GM12878 (cell line): ENCODE results near the gene TRPM3. TPM values are rescaled to one million over a fixed set of nuclear protein-coding genes. Genes with fewer than 3 reads are reported as not detected.

Source experiments
- ATAC-seq: fragments of 200-7000 bp; cut with Tn5 transposase; 3 replicates; pipeline ENCODE4 v1.9.1; 2020; ENCODE audit warnings: mild to moderate bottlenecking, moderate library complexity
- BruUV-seq: library from RNA; stranded (reverse); fragments of 400-500 nt; replicated peaks from 2 replicates; lab custom pipeline; 2021; lab: Mats Ljungman, UMichigan
- CTCF ChIA-PET: fragments of 300-600 bp; sonication (Branson Sonifier 250); formaldehyde crosslinking; extraction: SDS; loops from one replicate; lab custom pipeline; 2021; ENCODE audit warnings: inconsistent platforms; lab: Yijun Ruan, JAX
- POLR2A ChIA-PET: fragments of 350-600 bp; formaldehyde crosslinking; extraction: SDS; loops from one replicate; lab custom pipeline; 2021; ENCODE audit warnings: inconsistent platforms; lab: Charles Lee
- RAD21 ChIA-PET: fragments of 300-600 bp; sonication (Branson Sonifier 250); formaldehyde crosslinking; loops from one replicate; lab custom pipeline; 2023; ENCODE audit warnings: antibody characterized with exemption; ENCODE audit not compliant: unreplicated experiment; lab: Charles Lee
- SMC1A ChIA-PET: fragments of 300-600 bp; sonication (Branson Sonifier 250); formaldehyde crosslinking; loops from one replicate; lab custom pipeline; 2023; ENCODE audit not compliant: unreplicated experiment, uncharacterized antibody; lab: Charles Lee
- DNase-seq: peaks from one replicate; pipeline ENCODE4 v3.0.0-alpha.2; 2011; ENCODE audit warnings: low read depth, low spot score
- FAIRE-seq: peaks from 3 replicates; lab custom pipeline; 2011; peaks lifted over from hg19 to GRCh38; lab: Jason Lieb, UNC
- H2AFZ ChIP-seq: 2 replicates; pipeline ENCODE4 v1.6.0; 2011; ENCODE audit warnings: low read depth, low read length, control low read depth; ENCODE audit not compliant: control insufficient read depth
- H3K27ac ChIP-seq: 2 replicates; pipeline ENCODE4 v1.5.1; 2011; ENCODE audit warnings: control low read depth; ENCODE audit not compliant: control insufficient read depth, insufficient read depth
- H3K27me3 ChIP-seq, 2 experiments: replicated peaks in 1 of 2; 2 replicates each; pipeline versions ENCODE4 v1.6.0 to v1.6.1; 2011; ENCODE audit warnings: low read length in 1 of 2; ENCODE audit not compliant: control insufficient read depth in 2 of 2, insufficient read depth in 2 of 2
- H3K36me3 ChIP-seq, 2 experiments: 2 replicates each; pipeline ENCODE4 v1.5.1; 2011; ENCODE audit warnings: low read length in 1 of 2; ENCODE audit not compliant: control insufficient read depth in 2 of 2, insufficient read depth in 2 of 2
- H3K4me1 ChIP-seq: 2 replicates; pipeline ENCODE4 v1.6.1; 2011; ENCODE audit warnings: mild to moderate bottlenecking, low read length, moderate library complexity, mixed read lengths; ENCODE audit not compliant: control insufficient read depth, insufficient read depth
- H3K4me2 ChIP-seq: 2 replicates; pipeline ENCODE4 v1.6.0; 2011; ENCODE audit warnings: control low read depth; ENCODE audit not compliant: control insufficient read depth, insufficient read depth
- H3K4me3 ChIP-seq: fragments of 200-600 bp; sonication (generic); 2 replicates; pipeline ENCODE4 v1.5.1; 2016
- H3K79me2 ChIP-seq: 2 replicates; pipeline ENCODE4 v1.6.0; 2011; ENCODE audit warnings: low read length; ENCODE audit not compliant: control insufficient read depth, insufficient read depth
- H3K9ac ChIP-seq: 2 replicates; pipeline ENCODE4 v1.8.0; 2011; ENCODE audit warnings: low read length, control low read depth, mixed read lengths; ENCODE audit not compliant: control insufficient read depth, insufficient read depth
- H3K9me3 ChIP-seq: replicated peaks from 3 replicates; pipeline ENCODE4 v1.5.1; 2011; ENCODE audit warnings: mild to moderate bottlenecking, low read length; ENCODE audit not compliant: control insufficient read depth, insufficient read depth
- H4K20me1 ChIP-seq: 2 replicates; pipeline ENCODE4 v1.6.0; 2011; ENCODE audit not compliant: control insufficient read depth, insufficient read depth
- BCL11A ChIP-seq: IDR thresholded peaks from 2 replicates; pipeline ENCODE4 v1.6.1; 2011; ENCODE audit warnings: low read depth, low read length
- CHD4 ChIP-seq: fragments of 200-600 bp; sonication (generic); IDR thresholded peaks from 2 replicates; pipeline ENCODE4 v1.6.1; 2016; ENCODE audit warnings: mild to moderate bottlenecking
- EZH2 ChIP-seq: IDR thresholded peaks from 2 replicates; pipeline ENCODE4 v1.6.1; 2012; ENCODE audit warnings: low read depth, mild to moderate bottlenecking, control low read depth, inconsistent platforms, low read length, borderline replicate concordance; ENCODE audit not compliant: control insufficient read depth
- IKZF1 ChIP-seq: fragments of 450-650 bp; conservative IDR thresholded peaks from 2 replicates; pipeline ENCODE4 v1.6.1; 2017; ENCODE audit warnings: antibody characterized with exemption, mild to moderate bottlenecking
- MAX ChIP-seq: IDR thresholded peaks from 2 replicates; pipeline ENCODE4 v1.6.1; 2012; ENCODE audit warnings: low read depth, low read length, improper control_type of control experiment
- MYC ChIP-seq: IDR thresholded peaks from 2 replicates; pipeline ENCODE4 v1.6.1; 2011; ENCODE audit warnings: mild to moderate bottlenecking, low read length, moderate library complexity, inconsistent platforms; ENCODE audit not compliant: insufficient read depth, insufficient replicate concordance, insufficient read length, severe bottlenecking
- NFXL1 ChIP-seq: fragments of 450-650 bp; IDR thresholded peaks from 2 replicates; pipeline ENCODE4 v1.6.1; 2017; ENCODE audit warnings: antibody characterized with exemption, mild to moderate bottlenecking, borderline replicate concordance
- PAX8 ChIP-seq: fragments of 450-650 bp; IDR thresholded peaks from 2 replicates; pipeline ENCODE4 v1.6.1; 2017; ENCODE audit warnings: mild to moderate bottlenecking, moderate library complexity
- POLR2A ChIP-seq: IDR thresholded peaks from 2 replicates; pipeline ENCODE4 v1.6.1; 2011; ENCODE audit warnings: low read depth, mild to moderate bottlenecking, low read length
- POU2F2 ChIP-seq: IDR thresholded peaks from 3 replicates; pipeline ENCODE4 v1.6.1; 2011; ENCODE audit warnings: low read depth, mild to moderate bottlenecking, low read length, borderline replicate concordance
- SMAD1 ChIP-seq: fragments of 450-650 bp; IDR thresholded peaks from 2 replicates; pipeline ENCODE4 v1.6.1; 2018; ENCODE audit warnings: mild to moderate bottlenecking, low read depth; ENCODE audit not compliant: partially characterized antibody
- SMARCA5 ChIP-seq: fragments of 450-650 bp; IDR thresholded peaks from 2 replicates; pipeline ENCODE4 v1.6.1; 2017; ENCODE audit warnings: mild to moderate bottlenecking
- SPI1 ChIP-seq: IDR thresholded peaks from 2 replicates; pipeline ENCODE4 v1.6.1; 2011; ENCODE audit warnings: low read depth, mild to moderate bottlenecking, low read length, moderate library complexity, borderline replicate concordance; ENCODE audit not compliant: insufficient read depth
- WGBS: methylation state at CpG from one replicate; pipeline ENCODE4 v1.1.6; 2016; ENCODE audit warnings: low lambda C conversion rate; ENCODE audit not compliant: insufficient replicate concordance, insufficient coverage; ENCODE audit errors: missing lambda C conversion rate; 5-methylcytosine and 5-hydroxymethylcytosine counted together
- in situ Hi-C: fragments of 300-500 bp; cut with MboI; formaldehyde crosslinking; loops from 9 replicates; pipeline ENCODE4 v1.14.3; 2018; ENCODE audit warnings: mixed read lengths
- intact Hi-C: fragments of 100-400 bp; cut with micrococcal nuclease; formaldehyde crosslinking; loops from one replicate; pipeline ENCODE4 v1.14.2; 2022; ENCODE audit not compliant: unreplicated experiment
- polyA plus RNA-seq, 11 experiments: library from polyadenylated mRNA; depleted of rRNA in 4 of 11; unstranded in 6 of 11; stranded (reverse) in 5 of 11; fragments of >200 nt; fragmentation: Nextera tagmentation in 4 of 11; fragmentation: Illumina TruSeq in 1 of 11; extraction: Ambion mirVana in 4 of 11; extraction: Trizol in 1 of 11; gene quantifications; 1 replicate in 1 of 11; 2 replicates in 10 of 11; pipeline versions ENCODE4 v1.2.1 to v1.2.3, GENCODE V29; 2011 to 2016; ENCODE audit warnings: inconsistent platforms in 2 of 11, missing spikeins in 2 of 11, low read depth in 1 of 11
- total RNA-seq, 4 experiments: library from RNA; depleted of rRNA in 3 of 4; stranded (reverse); fragments of >200 nt in 3 of 4; fragmentation: Illumina TruSeq in 1 of 4; extraction: Trizol in 1 of 4; gene quantifications; 2 replicates each; pipeline versions ENCODE4 v1.2.1 to v1.2.3, GENCODE V29; 2013 to 2021
- TF ChIP-seq, protein P1 (sequence below): fragments of 450-650 bp; IDR thresholded peaks from 2 replicates; pipeline ENCODE4 v1.6.1; 2018; ENCODE audit warnings: mild to moderate bottlenecking, low read depth, moderate library complexity; ENCODE audit not compliant: partially characterized antibody
- TF ChIP-seq, protein P2 (sequence below): fragments of 450-650 bp; IDR thresholded peaks from 2 replicates; pipeline ENCODE4 v1.6.1; 2017; ENCODE audit warnings: mild to moderate bottlenecking

Gene TRPM3
- total and polyA plus RNA-seq, 10 of the 15 experiments (the other 5 are each of a cell fraction or from before 2014, with no cell fraction given), result not detected

- CTCF ChIA-PET, result no interaction called here
- no peak overlapping the region for H2AFZ ChIP-seq
Observed at GRCh38 chr9:71162126-71162525, 40.7 kb upstream of the TRPM3 start.

More at GRCh38 chr9:71162126-71162525, 40.7 kb upstream of the TRPM3 start:
- no peak for DNase-seq
- Histone ChIP-seq H3K27me3 (no peaks in the 10 kb centered on the region), H3K9me3 (no peaks in the 10 kb centered on the region), H3K27ac (no peak overlapping the region), H4K20me1 (no peaks in the 10 kb centered on the region), H3K4me2 (no peak overlapping the region)
- ChIA-PET SMC1A (no interaction called here), POLR2A (no interaction called here)
- ATAC-seq, result no peak
- FAIRE-seq, result no peak
- WGBS, result 0% methylated on average over 2 of the region's 2 CpGs
- TF ChIP-seq POLR2A, result no peak
- TF ChIP-seq SMAD1, result no peak
- TF ChIP-seq MAX, result no peak
- TF ChIP-seq, protein P1, sequence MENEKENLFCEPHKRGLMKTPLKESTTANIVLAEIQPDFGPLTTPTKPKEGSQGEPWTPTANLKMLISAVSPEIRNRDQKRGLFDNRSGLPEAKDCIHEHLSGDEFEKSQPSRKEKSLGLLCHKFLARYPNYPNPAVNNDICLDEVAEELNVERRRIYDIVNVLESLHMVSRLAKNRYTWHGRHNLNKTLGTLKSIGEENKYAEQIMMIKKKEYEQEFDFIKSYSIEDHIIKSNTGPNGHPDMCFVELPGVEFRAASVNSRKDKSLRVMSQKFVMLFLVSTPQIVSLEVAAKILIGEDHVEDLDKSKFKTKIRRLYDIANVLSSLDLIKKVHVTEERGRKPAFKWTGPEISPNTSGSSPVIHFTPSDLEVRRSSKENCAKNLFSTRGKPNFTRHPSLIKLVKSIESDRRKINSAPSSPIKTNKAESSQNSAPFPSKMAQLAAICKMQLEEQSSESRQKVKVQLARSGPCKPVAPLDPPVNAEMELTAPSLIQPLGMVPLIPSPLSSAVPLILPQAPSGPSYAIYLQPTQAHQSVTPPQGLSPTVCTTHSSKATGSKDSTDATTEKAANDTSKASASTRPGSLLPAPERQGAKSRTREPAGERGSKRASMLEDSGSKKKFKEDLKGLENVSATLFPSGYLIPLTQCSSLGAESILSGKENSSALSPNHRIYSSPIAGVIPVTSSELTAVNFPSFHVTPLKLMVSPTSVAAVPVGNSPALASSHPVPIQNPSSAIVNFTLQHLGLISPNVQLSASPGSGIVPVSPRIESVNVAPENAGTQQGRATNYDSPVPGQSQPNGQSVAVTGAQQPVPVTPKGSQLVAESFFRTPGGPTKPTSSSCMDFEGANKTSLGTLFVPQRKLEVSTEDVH, result no peak
- no peak for TF ChIP-seq IKZF1
- TF ChIP-seq, protein P2, sequence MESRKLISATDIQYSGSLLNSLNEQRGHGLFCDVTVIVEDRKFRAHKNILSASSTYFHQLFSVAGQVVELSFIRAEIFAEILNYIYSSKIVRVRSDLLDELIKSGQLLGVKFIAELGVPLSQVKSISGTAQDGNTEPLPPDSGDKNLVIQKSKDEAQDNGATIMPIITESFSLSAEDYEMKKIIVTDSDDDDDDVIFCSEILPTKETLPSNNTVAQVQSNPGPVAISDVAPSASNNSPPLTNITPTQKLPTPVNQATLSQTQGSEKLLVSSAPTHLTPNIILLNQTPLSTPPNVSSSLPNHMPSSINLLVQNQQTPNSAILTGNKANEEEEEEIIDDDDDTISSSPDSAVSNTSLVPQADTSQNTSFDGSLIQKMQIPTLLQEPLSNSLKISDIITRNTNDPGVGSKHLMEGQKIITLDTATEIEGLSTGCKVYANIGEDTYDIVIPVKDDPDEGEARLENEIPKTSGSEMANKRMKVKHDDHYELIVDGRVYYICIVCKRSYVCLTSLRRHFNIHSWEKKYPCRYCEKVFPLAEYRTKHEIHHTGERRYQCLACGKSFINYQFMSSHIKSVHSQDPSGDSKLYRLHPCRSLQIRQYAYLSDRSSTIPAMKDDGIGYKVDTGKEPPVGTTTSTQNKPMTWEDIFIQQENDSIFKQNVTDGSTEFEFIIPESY, result no peak
- TF ChIP-seq PAX8, result no peak
- TF ChIP-seq POU2F2, result no peak
- TF ChIP-seq NFXL1, result no peak
- no peak for TF ChIP-seq CHD4
- no peak for TF ChIP-seq EZH2
- no peak for TF ChIP-seq SPI1
- TF ChIP-seq BCL11A, result no peak
- no peak for TF ChIP-seq SMARCA5
- no peak for TF ChIP-seq MYC
- TF ChIP-seq, all 136 proteins: peak for 0
- Histone ChIP-seq H3K9ac (no peak overlapping the region), H3K79me2 (no peaks in the 10 kb centered on the region), H3K36me3 (no peaks in the 10 kb centered on the region), H3K4me3 (no peak overlapping the region), H3K4me1 (no peaks in the 10 kb centered on the region)
- in situ Hi-C loops (no loop called here), intact Hi-C loops (no loop called here)
- BruUV-seq, result no TSS peak
- RAD21 ChIA-PET, result interaction anchor here (0.6 kb wide), 1 partner anchor 114 kb away, joined by 4 read pairs; no protein-coding TSS in a partner anchor
